Common myeloid progenitor, CD34-positive (primary cell): ENCODE results near the gene LRP10.

Experiments used
- CTCF ChIA-PET: fragments of 350-600 bp; sonication (Branson Sonifier 250); formaldehyde crosslinking; loops from one replicate; lab custom pipeline; 2021; ENCODE audit warnings: antibody characterized with exemption; lab: Charles Lee
- POLR2A ChIA-PET: fragments of 350-600 bp; sonication (Branson Sonifier 250); formaldehyde crosslinking; loops from one replicate; lab custom pipeline; 2021; ENCODE audit warnings: antibody characterized with exemption; lab: Charles Lee
- DNase-seq, 3 donors: peaks; one replicate each; pipeline versions ENCODE4 v3.0.0 to v3.0.0-alpha.2; 2013
- H3K27ac ChIP-seq, 2 experiments: 1 replicate in 1 of 2; 2 replicates in 1 of 2; pipeline ENCODE4 v1.7.0; 2013; ENCODE audit warnings: inconsistent platforms in 2 of 2, low read length in 2 of 2, mild to moderate bottlenecking in 2 of 2, low read depth in 1 of 2, moderate library complexity in 1 of 2; ENCODE audit not compliant: severe bottlenecking in 2 of 2, insufficient read depth in 1 of 2, poor library complexity in 1 of 2
- H3K27me3 ChIP-seq, 5 experiments: replicated peaks in 2 of 5; 1 replicate in 3 of 5; 2 replicates in 2 of 5; pipeline versions ENCODE4 v1.6.1 to v1.7.0; 2013; ENCODE audit warnings: low read length in 4 of 5, mild to moderate bottlenecking in 2 of 5, moderate library complexity in 2 of 5, inconsistent platforms in 1 of 5; ENCODE audit not compliant: insufficient read depth in 5 of 5, control insufficient read depth in 4 of 5
- H3K36me3 ChIP-seq, 4 experiments: 1 replicate in 2 of 4; 2 replicates in 2 of 4; pipeline versions ENCODE4 v1.6.1 to v1.7.0; 2013; ENCODE audit warnings: low read length in 3 of 4, control low read depth in 1 of 4, mild to moderate bottlenecking in 1 of 4; ENCODE audit not compliant: control insufficient read depth in 4 of 4, insufficient read depth in 4 of 4
- H3K4me1 ChIP-seq, 4 experiments: 1 replicate in 3 of 4; 2 replicates in 1 of 4; pipeline versions ENCODE4 v1.6.1 to v1.7.1; 2013; ENCODE audit warnings: low read length in 3 of 4, mild to moderate bottlenecking in 3 of 4, control low read depth in 1 of 4, inconsistent platforms in 1 of 4, moderate library complexity in 1 of 4; ENCODE audit not compliant: control insufficient read depth in 4 of 4, insufficient read depth in 4 of 4; ENCODE audit errors: control extremely low read depth in 1 of 4
- H3K4me3 ChIP-seq, 7 experiments: 1 replicate in 4 of 7; 2 replicates in 3 of 7; pipeline versions ENCODE4 v1.5.1 to v1.7.0; 2013; ENCODE audit warnings: mild to moderate bottlenecking in 7 of 7, low read length in 6 of 7, moderate library complexity in 6 of 7, inconsistent platforms in 2 of 7, low read depth in 2 of 7, control low read depth in 1 of 7; ENCODE audit not compliant: insufficient read depth in 4 of 7, control insufficient read depth in 1 of 7; ENCODE audit errors: extremely low read depth in 1 of 7
- H3K9me3 ChIP-seq, 5 experiments: 1 replicate in 4 of 5; 2 replicates in 1 of 5; pipeline versions ENCODE4 v1.6.1 to v1.7.1; 2013; ENCODE audit warnings: low read length in 4 of 5, mild to moderate bottlenecking in 2 of 5, inconsistent platforms in 1 of 5, low read depth in 1 of 5, moderate library complexity in 1 of 5; ENCODE audit not compliant: control insufficient read depth in 4 of 5, insufficient read depth in 2 of 5; ENCODE audit errors: control extremely low read depth in 1 of 5
- WGBS: methylation state at CpG from one replicate; pipeline ENCODE4 v1.1.5; 2013; ENCODE audit not compliant: insufficient coverage; 5-methylcytosine and 5-hydroxymethylcytosine counted together

The LRP10 gene

GRCh38 chr14:22886500-22887259 is 15.1 kb downstream of the LRP10 start:
- Histone ChIP-seq H3K27me3 (peaks cover 0 to 59% (median 17%) of the 10 kb centered on the region in 5 experiments), H3K4me1 (peaks cover 0 to 24% (median 15%) of the 10 kb centered on the region in 4 experiments), H3K9me3 (peaks cover 0 to 3% (median 0%) of the 10 kb centered on the region in 5 experiments), H3K27ac (peak overlapping the region in 1 of 2 experiments; percentile 55), H3K4me3 (peak overlapping the region in 3 of 7 experiments; percentile 44 to 51 (median 46)), H3K36me3 (no peaks in the 10 kb centered on the region)
- ChIA-PET POLR2A (no interaction called here), CTCF (interaction anchor here (1.6 to 15.8 kb wide), 7 partner anchors 10 to 64 kb away, joined by 3 to 143 read pairs (median 11); partner anchors contain the start of gene LRP10)
- peak; percentile 67 to 87 (median 79) for DNase-seq
- 4% methylated on average over 71 of the region's 77 CpGs for WGBS

- peak overlapping the region in 1 of 2 experiments; percentile 55 for H3K27ac ChIP-seq
- WGBS: 32% methylated on average over 8 of the region's 11 CpGs
- peak; percentile 51 to 78 (median 72) for DNase-seq
- CTCF ChIA-PET: interaction anchor here (1.2 to 15.8 kb wide), 4 partner anchors 12 to 65 kb away, joined by 3 to 143 read pairs (median 22); partner anchors contain the start of gene LRP10
- peaks cover 0 to 3% (median 0%) of the 10 kb centered on the region in 5 experiments for H3K9me3 ChIP-seq
- peak overlapping the region in 3 of 7 experiments; percentile 43 to 51 (median 44) for H3K4me3 ChIP-seq
- peaks cover 0 to 52% (median 14%) of the 10 kb centered on the region in 5 experiments for H3K27me3 ChIP-seq
- no peaks in the 10 kb centered on the region for H3K36me3 ChIP-seq
- POLR2A ChIA-PET: no interaction called here
- H3K4me1 ChIP-seq: peaks cover 0 to 19% (median 15%) of the 10 kb centered on the region in 4 experiments
These were observed 15.9 kb downstream of the LRP10 start for GRCh38 chr14:22887260-22887989.

GRCh38 chr14:22887990-22888378 is 16.4 kb downstream of the LRP10 start:
- no peak overlapping the region for H3K27ac ChIP-seq
- peaks cover 0 to 3% (median 0%) of the 10 kb centered on the region in 5 experiments for H3K9me3 ChIP-seq
- ChIA-PET CTCF (interaction anchor here (1.0 to 15.8 kb wide), 5 partner anchors 12 to 65 kb away, joined by 3 to 143 read pairs (median 11); partner anchors contain the start of gene LRP10), POLR2A (no interaction called here)
- H3K36me3 ChIP-seq: no peaks in the 10 kb centered on the region
- 90% methylated on average over 3 of the region's 5 CpGs for WGBS
- peak in 2 of 3 donors; percentile 21 to 26 for DNase-seq
- H3K4me1 ChIP-seq: peaks cover 0 to 14% (median 13%) of the 10 kb centered on the region in 4 experiments
- H3K27me3 ChIP-seq: peaks cover 0 to 46% (median 14%) of the 10 kb centered on the region in 5 experiments
- H3K4me3 ChIP-seq: no peak overlapping the region

DNA sequence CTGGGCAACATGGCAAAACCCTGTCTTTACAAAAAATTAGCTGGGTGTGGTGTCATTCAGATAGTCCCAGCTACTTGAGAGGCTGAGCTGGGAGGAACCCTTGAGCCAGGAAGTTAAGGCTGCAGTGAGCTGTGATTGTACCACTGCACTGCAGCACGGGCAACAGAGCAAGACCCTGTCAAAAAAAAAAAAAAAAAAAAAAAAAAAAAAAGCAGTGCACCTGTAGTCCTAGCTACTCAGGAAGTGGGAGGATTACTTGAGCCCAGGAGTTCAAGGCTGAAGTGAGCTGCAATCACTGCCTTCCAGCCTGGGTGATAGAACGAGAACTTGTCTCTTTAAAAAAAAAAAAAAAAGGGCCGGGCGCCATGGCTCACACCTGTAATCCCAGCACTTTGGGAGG is 17.1 kb downstream of the LRP10 start:
- Histone ChIP-seq H3K36me3 (no peaks in the 10 kb centered on the region), H3K27ac (no peak overlapping the region), H3K4me1 (peaks cover 0 to 14% (median 13%) of the 10 kb centered on the region in 4 experiments), H3K4me3 (no peak overlapping the region), H3K9me3 (peaks cover 0 to 3% (median 0%) of the 10 kb centered on the region in 5 experiments), H3K27me3 (peaks cover 0 to 39% (median 14%) of the 10 kb centered on the region in 5 experiments)
- CTCF ChIA-PET: interaction anchor here (1.0 to 15.8 kb wide), 5 partner anchors 11 to 66 kb away, joined by 3 to 143 read pairs (median 11); partner anchors contain the start of gene LRP10
- POLR2A ChIA-PET: interaction anchor here (0.6 kb wide), 1 partner anchor 30 kb away, joined by 4 read pairs; no protein-coding TSS in a partner anchor
- 100% methylated on average over 2 of the region's 4 CpGs for WGBS
- no peak for DNase-seq

- WGBS: 100% methylated on average over 1 of the region's 1 CpG
- H3K4me3 ChIP-seq: no peak overlapping the region
- H3K27me3 ChIP-seq: peaks cover 0 to 26% (median 9%) of the 10 kb centered on the region in 5 experiments
- CTCF ChIA-PET: interaction anchor here (3.9 to 15.8 kb wide), 3 partner anchors 9 to 68 kb away, joined by 11 to 143 read pairs (median 34); partner anchors contain the start of gene LRP10
- no peaks in the 10 kb centered on the region for H3K36me3 ChIP-seq
- H3K9me3 ChIP-seq: peaks cover 0 to 3% (median 0%) of the 10 kb centered on the region in 5 experiments
- H3K27ac ChIP-seq: no peak overlapping the region
- DNase-seq: no peak
- H3K4me1 ChIP-seq: peaks cover 0 to 14% (median 13%) of the 10 kb centered on the region in 4 experiments
- POLR2A ChIA-PET: no interaction called here
These were observed 18.9 kb downstream of the LRP10 start for GRCh38 chr14:22890416-22890815.

- Histone ChIP-seq H3K27me3 (peaks cover 0 to 7% (median 4%) of the 10 kb centered on the region in 5 experiments), H3K4me1 (peaks cover 0 to 2% (median under 1%) of the 10 kb centered on the region in 4 experiments), H3K27ac (no peak overlapping the region), H3K4me3 (no peak overlapping the region), H3K36me3 (no peaks in the 10 kb centered on the region), H3K9me3 (no peaks in the 10 kb centered on the region)
- CTCF ChIA-PET: interaction anchor here (0.9 to 15.8 kb wide), 7 partner anchors 7 to 332 kb away, joined by 3 to 143 read pairs (median 4); partner anchors contain the start of gene REM2
- WGBS: 100% methylated on average over 6 of the region's 7 CpGs
- POLR2A ChIA-PET: no interaction called here
- DNase-seq: no peak
These were observed 20.9 kb downstream of the LRP10 start for GRCh38 chr14:22892488-22892887.
